Measurements from ENCODE around the gene FGF5.

Gene FGF5

GRCh38 chr4:80264825-80265224 lies 1.6 kb upstream of the FGF5 start:
- H3K27ac ChIP-seq (ENCODE audit: insufficient read depth, low read length, poor library complexity, severe bottlenecking): no peak overlapping the region
- H3K4me3 ChIP-seq (ENCODE audit: insufficient read depth, low read depth, low read length, poor library complexity, severe bottlenecking): no peak overlapping the region
- no peaks in the 10 kb centered on the region for H3K9me3 ChIP-seq (ENCODE audit: control insufficient read depth, low read length)
- H3K27me3 ChIP-seq (replicated peaks; ENCODE audit: control insufficient read depth, insufficient read depth, low read length, poor library complexity, severe bottlenecking): peaks cover 41% of the 10 kb centered on the region
- no peaks in the 10 kb centered on the region for H3K36me3 ChIP-seq (ENCODE audit: control insufficient read depth, insufficient read depth, low read length)
- peaks cover 18% of the 10 kb centered on the region for H3K4me1 ChIP-seq (ENCODE audit: control insufficient read depth, insufficient read depth, low read length, poor library complexity, severe bottlenecking)
- DNase-seq: no peak

- H3K9me3 ChIP-seq (ENCODE audit: control insufficient read depth, low read length): no peaks in the 10 kb centered on the region
- H3K4me3 ChIP-seq (ENCODE audit: insufficient read depth, low read depth, low read length, poor library complexity, severe bottlenecking): peak overlapping the region; percentile 28
- H3K27ac ChIP-seq (ENCODE audit: insufficient read depth, low read length, poor library complexity, severe bottlenecking): no peak overlapping the region
- peaks cover 18% of the 10 kb centered on the region for H3K4me1 ChIP-seq (ENCODE audit: control insufficient read depth, insufficient read depth, low read length, poor library complexity, severe bottlenecking)
- peaks cover 44% of the 10 kb centered on the region for H3K27me3 ChIP-seq (replicated peaks; ENCODE audit: control insufficient read depth, insufficient read depth, low read length, poor library complexity, severe bottlenecking)
- H3K36me3 ChIP-seq (ENCODE audit: control insufficient read depth, insufficient read depth, low read length): no peaks in the 10 kb centered on the region
- no peak for DNase-seq
Measured at GRCh38 chr4:80265571-80266252, 752 bp upstream of the FGF5 start.

- H3K4me1 ChIP-seq (ENCODE audit: control insufficient read depth, insufficient read depth, low read length, poor library complexity, severe bottlenecking): peaks cover 18% of the 10 kb centered on the region
- no peak overlapping the region for H3K27ac ChIP-seq (ENCODE audit: insufficient read depth, low read length, poor library complexity, severe bottlenecking)
- peaks cover 44% of the 10 kb centered on the region for H3K27me3 ChIP-seq (replicated peaks; ENCODE audit: control insufficient read depth, insufficient read depth, low read length, poor library complexity, severe bottlenecking)
- H3K4me3 ChIP-seq (ENCODE audit: insufficient read depth, low read depth, low read length, poor library complexity, severe bottlenecking): no peak overlapping the region
- no peak for DNase-seq
- H3K9me3 ChIP-seq (ENCODE audit: control insufficient read depth, low read length): no peaks in the 10 kb centered on the region
- no peaks in the 10 kb centered on the region for H3K36me3 ChIP-seq (ENCODE audit: control insufficient read depth, insufficient read depth, low read length)
Measured at GRCh38 chr4:80266902-80267380, 477 bp downstream of the FGF5 start.

- H3K36me3 ChIP-seq (ENCODE audit: control insufficient read depth, insufficient read depth, low read length): no peaks in the 10 kb centered on the region
- H3K9me3 ChIP-seq (ENCODE audit: control insufficient read depth, low read length): no peaks in the 10 kb centered on the region
- H3K27me3 ChIP-seq (replicated peaks; ENCODE audit: control insufficient read depth, insufficient read depth, low read length, poor library complexity, severe bottlenecking): peaks cover 47% of the 10 kb centered on the region
- H3K4me3 ChIP-seq (ENCODE audit: insufficient read depth, low read depth, low read length, poor library complexity, severe bottlenecking): no peak overlapping the region
- peaks cover 18% of the 10 kb centered on the region for H3K4me1 ChIP-seq (ENCODE audit: control insufficient read depth, insufficient read depth, low read length, poor library complexity, severe bottlenecking)
- no peak for DNase-seq
- H3K27ac ChIP-seq (ENCODE audit: insufficient read depth, low read length, poor library complexity, severe bottlenecking): no peak overlapping the region
Measured at GRCh38 chr4:80268081-80268823, 1.8 kb downstream of the FGF5 start.

GRCh38 chr4:80268936-80269335 lies 2.5 kb downstream of the FGF5 start:
- H3K4me1 ChIP-seq (ENCODE audit: control insufficient read depth, insufficient read depth, low read length, poor library complexity, severe bottlenecking): peaks cover 18% of the 10 kb centered on the region
- no peaks in the 10 kb centered on the region for H3K9me3 ChIP-seq (ENCODE audit: control insufficient read depth, low read length)
- no peak overlapping the region for H3K27ac ChIP-seq (ENCODE audit: insufficient read depth, low read length, poor library complexity, severe bottlenecking)
- peaks cover 45% of the 10 kb centered on the region for H3K27me3 ChIP-seq (replicated peaks; ENCODE audit: control insufficient read depth, insufficient read depth, low read length, poor library complexity, severe bottlenecking)
- no peak overlapping the region for H3K4me3 ChIP-seq (ENCODE audit: insufficient read depth, low read depth, low read length, poor library complexity, severe bottlenecking)
- DNase-seq: no peak
- no peaks in the 10 kb centered on the region for H3K36me3 ChIP-seq (ENCODE audit: control insufficient read depth, insufficient read depth, low read length)

- Histone ChIP-seq H3K27ac (ENCODE audit: insufficient read depth, low read length, poor library complexity, severe bottlenecking) (no peak overlapping the region), H3K36me3 (ENCODE audit: control insufficient read depth, insufficient read depth, low read length) (no peaks in the 10 kb centered on the region), H3K4me3 (ENCODE audit: insufficient read depth, low read depth, low read length, poor library complexity, severe bottlenecking) (no peak overlapping the region), H3K27me3 (replicated peaks; ENCODE audit: control insufficient read depth, insufficient read depth, low read length, poor library complexity, severe bottlenecking) (peaks cover 35% of the 10 kb centered on the region), H3K9me3 (ENCODE audit: control insufficient read depth, low read length) (no peaks in the 10 kb centered on the region), H3K4me1 (ENCODE audit: control insufficient read depth, insufficient read depth, low read length, poor library complexity, severe bottlenecking) (peaks cover 18% of the 10 kb centered on the region)
- no peak for DNase-seq
Measured at GRCh38 chr4:80270321-80270720, 3.9 kb downstream of the FGF5 start.

GRCh38 chr4:80270868-80271267 lies 4.4 kb downstream of the FGF5 start:
- Histone ChIP-seq H3K9me3 (ENCODE audit: control insufficient read depth, low read length) (no peaks in the 10 kb centered on the region), H3K36me3 (ENCODE audit: control insufficient read depth, insufficient read depth, low read length) (no peaks in the 10 kb centered on the region), H3K4me1 (ENCODE audit: control insufficient read depth, insufficient read depth, low read length, poor library complexity, severe bottlenecking) (peaks cover 13% of the 10 kb centered on the region), H3K4me3 (ENCODE audit: insufficient read depth, low read depth, low read length, poor library complexity, severe bottlenecking) (no peak overlapping the region), H3K27ac (ENCODE audit: insufficient read depth, low read length, poor library complexity, severe bottlenecking) (no peak overlapping the region), H3K27me3 (replicated peaks; ENCODE audit: control insufficient read depth, insufficient read depth, low read length, poor library complexity, severe bottlenecking) (peaks cover 30% of the 10 kb centered on the region)
- DNase-seq: no peak

- peaks cover 25% of the 10 kb centered on the region for H3K27me3 ChIP-seq (replicated peaks; ENCODE audit: control insufficient read depth, insufficient read depth, low read length, poor library complexity, severe bottlenecking)
- peaks cover 4% of the 10 kb centered on the region for H3K4me1 ChIP-seq (ENCODE audit: control insufficient read depth, insufficient read depth, low read length, poor library complexity, severe bottlenecking)
- DNase-seq: no peak
- no peaks in the 10 kb centered on the region for H3K36me3 ChIP-seq (ENCODE audit: control insufficient read depth, insufficient read depth, low read length)
- H3K9me3 ChIP-seq (ENCODE audit: control insufficient read depth, low read length): no peaks in the 10 kb centered on the region
- no peak overlapping the region for H3K4me3 ChIP-seq (ENCODE audit: insufficient read depth, low read depth, low read length, poor library complexity, severe bottlenecking)
- H3K27ac ChIP-seq (ENCODE audit: insufficient read depth, low read length, poor library complexity, severe bottlenecking): no peak overlapping the region
Measured at GRCh38 chr4:80271801-80272200, 5.3 kb downstream of the FGF5 start.

- Histone ChIP-seq H3K27me3 (replicated peaks; ENCODE audit: control insufficient read depth, insufficient read depth, low read length, poor library complexity, severe bottlenecking) (peaks cover 4% of the 10 kb centered on the region), H3K27ac (ENCODE audit: insufficient read depth, low read length, poor library complexity, severe bottlenecking) (no peak overlapping the region), H3K4me1 (ENCODE audit: control insufficient read depth, insufficient read depth, low read length, poor library complexity, severe bottlenecking) (no peaks in the 10 kb centered on the region), H3K4me3 (ENCODE audit: insufficient read depth, low read depth, low read length, poor library complexity, severe bottlenecking) (no peak overlapping the region), H3K36me3 (ENCODE audit: control insufficient read depth, insufficient read depth, low read length) (no peaks in the 10 kb centered on the region), H3K9me3 (ENCODE audit: control insufficient read depth, low read length) (no peaks in the 10 kb centered on the region)
- no peak for DNase-seq
Measured at GRCh38 chr4:80276931-80277330, 10.5 kb downstream of the FGF5 start.

GRCh38 chr4:80279751-80280150 lies 13.3 kb downstream of the FGF5 start:
- Histone ChIP-seq H3K9me3 (ENCODE audit: control insufficient read depth, low read length) (no peaks in the 10 kb centered on the region), H3K4me3 (ENCODE audit: insufficient read depth, low read depth, low read length, poor library complexity, severe bottlenecking) (no peak overlapping the region), H3K27ac (ENCODE audit: insufficient read depth, low read length, poor library complexity, severe bottlenecking) (no peak overlapping the region), H3K27me3 (replicated peaks; ENCODE audit: control insufficient read depth, insufficient read depth, low read length, poor library complexity, severe bottlenecking) (no peaks in the 10 kb centered on the region), H3K36me3 (ENCODE audit: control insufficient read depth, insufficient read depth, low read length) (no peaks in the 10 kb centered on the region), H3K4me1 (ENCODE audit: control insufficient read depth, insufficient read depth, low read length, poor library complexity, severe bottlenecking) (no peaks in the 10 kb centered on the region)
- no peak for DNase-seq
